ENCODE data around the gene FRMPD4. TPM values are rescaled to one million over a fixed set of nuclear protein-coding genes. Genes with fewer than 3 reads are reported as not detected.

FRMPD4 gene
- total and polyA plus RNA-seq, 2 donors (not counting 1 experiment from before 2014, with no cell fraction given), result 0.50 to 1.5 TPM

DNA sequence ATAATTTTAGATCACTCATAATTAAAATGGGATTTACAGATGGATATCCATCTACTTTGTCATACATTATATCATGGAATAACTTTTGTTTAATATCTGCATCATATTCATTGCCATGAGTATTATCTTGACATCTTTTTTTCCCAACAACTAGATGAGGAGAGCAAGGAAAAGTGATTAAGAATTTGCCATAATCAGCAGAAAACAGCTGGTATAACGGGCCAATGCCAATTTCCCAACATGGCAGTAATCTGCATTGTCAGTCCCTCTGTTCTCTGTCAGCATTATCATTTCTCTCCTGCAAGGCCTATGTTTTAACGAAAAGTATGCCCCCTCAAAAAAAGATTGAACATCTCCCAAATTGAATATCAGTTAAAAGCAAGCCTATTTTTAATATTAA, 314.0 kb downstream of the FRMPD4 start:
- no peaks in the 10 kb centered on the region for H3K36me3 ChIP-seq (ENCODE audit: control insufficient read depth, insufficient read depth, low read length)
- H3K79me2 ChIP-seq (ENCODE audit: control insufficient read depth, insufficient read depth, low read length), result no peaks in the 10 kb centered on the region
- H3K4me3 ChIP-seq (replicated peaks in 1 of 4; ENCODE audit: control extremely low read depth in 1 of 4, insufficient read depth in 1 of 4, low read depth in 3 of 4, low read length in 4 of 4), result no peak overlapping the region
- no peak overlapping the region for H2AFZ ChIP-seq (ENCODE audit: low read length)
- no peaks in the 10 kb centered on the region for H3K4me1 ChIP-seq (ENCODE audit: control insufficient read depth, extremely low read depth, insufficient read depth, low read length)
- no peak for DNase-seq (ENCODE audit: low read depth in 2 of 2)
- H3K27me3 ChIP-seq (ENCODE audit: control insufficient read depth, insufficient read depth, low read length), result no peaks in the 10 kb centered on the region
- no peak overlapping the region for H3K27ac ChIP-seq (ENCODE audit: insufficient read depth, low read length)
- H3K9me3 ChIP-seq (ENCODE audit: control insufficient read depth, insufficient read depth, low read depth, low read length), result no peaks in the 10 kb centered on the region
- H3K4me2 ChIP-seq (ENCODE audit: extremely low read depth, insufficient read depth, low read length), result no peak overlapping the region
- no peaks in the 10 kb centered on the region for H4K20me1 ChIP-seq (ENCODE audit: control insufficient read depth, extremely low read depth, insufficient read depth, low read length)
- TF ChIP-seq, protein P1, sequence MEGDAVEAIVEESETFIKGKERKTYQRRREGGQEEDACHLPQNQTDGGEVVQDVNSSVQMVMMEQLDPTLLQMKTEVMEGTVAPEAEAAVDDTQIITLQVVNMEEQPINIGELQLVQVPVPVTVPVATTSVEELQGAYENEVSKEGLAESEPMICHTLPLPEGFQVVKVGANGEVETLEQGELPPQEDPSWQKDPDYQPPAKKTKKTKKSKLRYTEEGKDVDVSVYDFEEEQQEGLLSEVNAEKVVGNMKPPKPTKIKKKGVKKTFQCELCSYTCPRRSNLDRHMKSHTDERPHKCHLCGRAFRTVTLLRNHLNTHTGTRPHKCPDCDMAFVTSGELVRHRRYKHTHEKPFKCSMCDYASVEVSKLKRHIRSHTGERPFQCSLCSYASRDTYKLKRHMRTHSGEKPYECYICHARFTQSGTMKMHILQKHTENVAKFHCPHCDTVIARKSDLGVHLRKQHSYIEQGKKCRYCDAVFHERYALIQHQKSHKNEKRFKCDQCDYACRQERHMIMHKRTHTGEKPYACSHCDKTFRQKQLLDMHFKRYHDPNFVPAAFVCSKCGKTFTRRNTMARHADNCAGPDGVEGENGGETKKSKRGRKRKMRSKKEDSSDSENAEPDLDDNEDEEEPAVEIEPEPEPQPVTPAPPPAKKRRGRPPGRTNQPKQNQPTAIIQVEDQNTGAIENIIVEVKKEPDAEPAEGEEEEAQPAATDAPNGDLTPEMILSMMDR (conservative IDR thresholded peaks at IDR 0.05 in 1 of 2, IDR thresholded peaks at IDR 0.05 in 1 of 2; ENCODE audit: low read depth in 1 of 2, low read length in 2 of 2), result no peak
- no peak for TF ChIP-seq EZH2 (IDR thresholded peaks at IDR 0.05; ENCODE audit: low read length, missing control alignments)
- no peak overlapping the region for H3K9ac ChIP-seq (ENCODE audit: insufficient read depth, low read length)

DNA sequence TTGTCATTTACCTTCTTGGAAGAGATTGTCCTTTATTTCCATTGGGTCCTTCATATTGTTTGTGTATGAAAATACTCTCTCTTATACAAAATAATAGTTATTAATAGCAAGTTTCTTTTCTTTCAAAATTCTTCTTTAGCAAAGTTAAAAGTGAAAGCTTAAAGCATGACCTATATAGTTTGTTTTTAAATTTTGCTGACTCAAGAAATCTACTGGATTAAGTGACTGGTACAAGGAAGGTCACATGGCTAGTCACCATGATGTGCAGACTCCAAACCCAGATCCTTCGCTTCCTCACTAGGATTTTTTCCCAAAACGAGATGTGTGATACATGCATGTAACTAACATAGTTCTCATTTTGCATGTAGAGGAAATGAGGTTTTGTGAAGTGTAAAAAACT, 322.7 kb downstream of the FRMPD4 start:
- H3K79me2 ChIP-seq (ENCODE audit: control insufficient read depth, insufficient read depth, low read length), result no peaks in the 10 kb centered on the region
- H3K4me2 ChIP-seq (ENCODE audit: extremely low read depth, insufficient read depth, low read length), result no peak overlapping the region
- no peak overlapping the region for H3K9ac ChIP-seq (ENCODE audit: insufficient read depth, low read length)
- no peak overlapping the region for H2AFZ ChIP-seq (ENCODE audit: low read length)
- H3K4me3 ChIP-seq (replicated peaks in 1 of 4; ENCODE audit: control extremely low read depth in 1 of 4, insufficient read depth in 1 of 4, low read depth in 3 of 4, low read length in 4 of 4), result no peak overlapping the region
- H3K9me3 ChIP-seq (ENCODE audit: control insufficient read depth, insufficient read depth, low read depth, low read length), result no peaks in the 10 kb centered on the region
- TF ChIP-seq, protein P1 (conservative IDR thresholded peaks at IDR 0.05 in 1 of 2, IDR thresholded peaks at IDR 0.05 in 1 of 2; ENCODE audit: low read depth in 1 of 2, low read length in 2 of 2), result no peak
- H3K36me3 ChIP-seq (ENCODE audit: control insufficient read depth, insufficient read depth, low read length), result no peaks in the 10 kb centered on the region
- DNase-seq (ENCODE audit: low read depth in 2 of 2), result no peak
- H4K20me1 ChIP-seq (ENCODE audit: control insufficient read depth, extremely low read depth, insufficient read depth, low read length), result no peaks in the 10 kb centered on the region
- H3K27me3 ChIP-seq (ENCODE audit: control insufficient read depth, insufficient read depth, low read length), result no peaks in the 10 kb centered on the region
- H3K27ac ChIP-seq (ENCODE audit: insufficient read depth, low read length), result no peak overlapping the region
- no peaks in the 10 kb centered on the region for H3K4me1 ChIP-seq (ENCODE audit: control insufficient read depth, extremely low read depth, insufficient read depth, low read length)

DNA sequence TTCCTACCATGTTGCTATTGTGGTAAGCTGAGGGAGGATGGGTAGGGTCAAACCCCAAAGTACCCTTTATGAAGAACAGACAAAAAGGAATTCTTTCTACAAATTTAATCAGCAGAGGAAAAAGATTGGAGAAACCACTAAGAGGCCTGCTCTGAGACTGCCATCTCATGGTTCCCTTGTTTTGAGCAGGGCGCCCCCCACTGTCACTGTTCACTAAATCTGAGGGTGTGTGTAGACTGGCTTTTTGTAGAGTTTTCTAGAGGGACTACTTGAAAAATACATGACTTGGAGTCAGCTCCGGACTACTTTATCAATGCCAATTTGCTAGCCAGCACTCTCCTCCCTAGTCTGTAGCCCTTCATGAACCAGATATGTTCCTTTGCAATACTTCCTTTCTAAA, 324.8 kb downstream of the FRMPD4 start:
- Histone ChIP-seq H3K4me1 (ENCODE audit: control insufficient read depth, extremely low read depth, insufficient read depth, low read length) (no peaks in the 10 kb centered on the region), H3K9ac (ENCODE audit: insufficient read depth, low read length) (no peak overlapping the region), H3K9me3 (ENCODE audit: control insufficient read depth, insufficient read depth, low read depth, low read length) (no peaks in the 10 kb centered on the region), H3K79me2 (ENCODE audit: control insufficient read depth, insufficient read depth, low read length) (no peaks in the 10 kb centered on the region), H3K27me3 (ENCODE audit: control insufficient read depth, insufficient read depth, low read length) (no peaks in the 10 kb centered on the region), H3K27ac (ENCODE audit: insufficient read depth, low read length) (no peak overlapping the region), H3K36me3 (ENCODE audit: control insufficient read depth, insufficient read depth, low read length) (no peaks in the 10 kb centered on the region), H2AFZ (ENCODE audit: low read length) (no peak overlapping the region), H3K4me2 (ENCODE audit: extremely low read depth, insufficient read depth, low read length) (no peak overlapping the region), H4K20me1 (ENCODE audit: control insufficient read depth, extremely low read depth, insufficient read depth, low read length) (no peaks in the 10 kb centered on the region), H3K4me3 (replicated peaks in 1 of 4; ENCODE audit: control extremely low read depth in 1 of 4, insufficient read depth in 1 of 4, low read depth in 3 of 4, low read length in 4 of 4) (no peak overlapping the region)
- TF ChIP-seq, protein P1 (conservative IDR thresholded peaks at IDR 0.05 in 1 of 2, IDR thresholded peaks at IDR 0.05 in 1 of 2; ENCODE audit: low read depth in 1 of 2, low read length in 2 of 2), result no peak
- TF ChIP-seq EZH2 (IDR thresholded peaks at IDR 0.05; ENCODE audit: low read length, missing control alignments), result no peak
- DNase-seq (ENCODE audit: low read depth in 2 of 2), result no peak
